OCI-LY7 (cell line): ENCODE results near the gene PDE8B.

ENCODE experiments used
- EZH2phosphoT487 ChIP-seq: fragments of 200-600 bp; sonication (generic); IDR thresholded peaks from 2 replicates; pipeline ENCODE4 v1.6.1; 2018; ENCODE audit warnings: low read depth, borderline replicate concordance, mild to moderate bottlenecking, mixed run types, antibody characterized with exemption, low read length, moderate library complexity, mixed read lengths
- TF ChIP-seq, protein P1 (sequence below): fragments of 200-600 bp; sonication (generic); conservative IDR thresholded peaks from 2 replicates; pipeline ENCODE4 v1.5.1; 2014; ENCODE audit warnings: mild to moderate bottlenecking, antibody characterized with exemption, low read length, moderate library complexity, mixed read lengths

DNA sequence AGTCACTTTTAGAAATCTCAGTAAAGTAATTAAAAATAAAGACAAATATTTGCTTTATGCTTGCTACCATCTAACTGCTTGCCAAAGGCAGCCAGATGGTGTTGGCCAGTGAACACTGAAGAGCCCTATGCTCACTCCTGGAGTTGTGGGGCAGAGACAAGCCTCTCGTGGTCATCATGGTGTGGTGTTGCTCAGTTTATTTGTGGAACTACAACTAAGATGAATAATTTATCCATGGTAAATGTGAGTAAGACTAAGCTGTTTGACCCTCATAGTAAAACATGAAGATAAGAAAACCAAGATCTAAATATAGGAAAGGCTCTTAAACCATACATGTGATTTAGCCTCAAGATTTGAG lies 100.7 kb downstream of the PDE8B start:
- TF ChIP-seq, protein P1, sequence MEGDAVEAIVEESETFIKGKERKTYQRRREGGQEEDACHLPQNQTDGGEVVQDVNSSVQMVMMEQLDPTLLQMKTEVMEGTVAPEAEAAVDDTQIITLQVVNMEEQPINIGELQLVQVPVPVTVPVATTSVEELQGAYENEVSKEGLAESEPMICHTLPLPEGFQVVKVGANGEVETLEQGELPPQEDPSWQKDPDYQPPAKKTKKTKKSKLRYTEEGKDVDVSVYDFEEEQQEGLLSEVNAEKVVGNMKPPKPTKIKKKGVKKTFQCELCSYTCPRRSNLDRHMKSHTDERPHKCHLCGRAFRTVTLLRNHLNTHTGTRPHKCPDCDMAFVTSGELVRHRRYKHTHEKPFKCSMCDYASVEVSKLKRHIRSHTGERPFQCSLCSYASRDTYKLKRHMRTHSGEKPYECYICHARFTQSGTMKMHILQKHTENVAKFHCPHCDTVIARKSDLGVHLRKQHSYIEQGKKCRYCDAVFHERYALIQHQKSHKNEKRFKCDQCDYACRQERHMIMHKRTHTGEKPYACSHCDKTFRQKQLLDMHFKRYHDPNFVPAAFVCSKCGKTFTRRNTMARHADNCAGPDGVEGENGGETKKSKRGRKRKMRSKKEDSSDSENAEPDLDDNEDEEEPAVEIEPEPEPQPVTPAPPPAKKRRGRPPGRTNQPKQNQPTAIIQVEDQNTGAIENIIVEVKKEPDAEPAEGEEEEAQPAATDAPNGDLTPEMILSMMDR: no peak
- TF ChIP-seq EZH2phosphoT487: no peak
